HCT116 (cell line): ENCODE data around the gene RMDN2. TPM values are rescaled to one million over a fixed set of nuclear protein-coding genes. Genes with fewer than 3 reads are reported as not detected.

Experiments used
- ATAC-seq: fragments of 200-7000 bp; cut with Tn5 transposase; 2 replicates; pipeline ENCODE4 v1.9.1; 2020; ENCODE audit warnings: mild to moderate bottlenecking, moderate library complexity
- BruUV-seq: library from RNA; stranded (reverse); fragments of 400-500 nt; replicated peaks from 2 replicates; lab custom pipeline; 2021; lab: Mats Ljungman, UMichigan
- CTCF ChIA-PET: fragments of 300-600 bp; sonication (Branson Sonifier 250); formaldehyde crosslinking; loops from one replicate; lab custom pipeline; 2021; ENCODE audit warnings: antibody characterized with exemption; lab: Charles Lee
- POLR2A ChIA-PET: fragments of 300-600, 350-600 bp; sonication (Branson Sonifier 250); formaldehyde crosslinking; loops from one replicate; lab custom pipeline; 2021; ENCODE audit warnings: antibody characterized with exemption; lab: Charles Lee
- RAD21 ChIA-PET, 2 experiments: fragments of 300-600 bp; sonication (Branson Sonifier 250); formaldehyde crosslinking; loops; one replicate each; lab custom pipeline; 2023; ENCODE audit warnings: low total read pairs in 2 of 2; ENCODE audit not compliant: uncharacterized antibody in 2 of 2, unreplicated experiment in 2 of 2, low non-redundant PET in 1 of 2; lab: Charles Lee
- DNase-seq: peaks from one replicate; pipeline ENCODE4 v3.0.0-alpha.2; 2010; ENCODE audit warnings: low read depth, low spot score
- H2AFZ ChIP-seq: fragments of 200-600 bp; shearing (Covaris generic), sonication (generic); 2 replicates; pipeline ENCODE4 v1.6.1; 2017; ENCODE audit warnings: low read depth, mixed run types, mixed read lengths, antibody characterized with exemption, low read length; ENCODE audit not compliant: poor library complexity, severe bottlenecking
- H3K27ac ChIP-seq: 2 replicates; pipeline ENCODE4 v1.5.1; 2012; ENCODE audit warnings: low read depth, low read length
- H3K27me3 ChIP-seq: fragments of 200-600 bp; sonication (generic); 2 replicates; pipeline ENCODE4 v1.6.1; 2016; ENCODE audit warnings: mixed run types, low read length, mixed read lengths; ENCODE audit not compliant: insufficient read depth
- H3K36me3 ChIP-seq, 2 experiments: fragments of 200-500 bp in 1 of 2; fragments of 200-600 bp in 1 of 2; sonication (Bioruptor generic) in 1 of 2; sonication (generic) in 1 of 2; 2 replicates each; pipeline versions ENCODE4 v1.5.1 to v1.6.1; 2014 to 2016; ENCODE audit warnings: low read length in 2 of 2, inconsistent platforms in 1 of 2, mixed read lengths in 1 of 2, mixed run types in 1 of 2; ENCODE audit not compliant: insufficient read depth in 2 of 2, control insufficient read depth in 1 of 2
- H3K4me1 ChIP-seq, 2 experiments: fragments of 200-600 bp in 1 of 2; sonication (generic) in 1 of 2; 2 replicates each; pipeline versions ENCODE4 v1.5.1 to v1.6.1; 2012 to 2017; ENCODE audit warnings: low read length in 2 of 2, inconsistent platforms in 1 of 2, mild to moderate bottlenecking in 1 of 2, mixed read lengths in 1 of 2, mixed run types in 1 of 2, moderate library complexity in 1 of 2; ENCODE audit not compliant: insufficient read depth in 2 of 2, control insufficient read depth in 1 of 2
- H3K4me2 ChIP-seq: fragments of 200-600 bp; sonication (generic); 2 replicates; pipeline ENCODE4 v1.6.1; 2017; ENCODE audit warnings: mixed run types, low read length, mixed read lengths
- H3K4me3 ChIP-seq, 2 experiments: fragments of 200-600 bp in 1 of 2; sonication (generic) in 1 of 2; replicated peaks in 1 of 2; 2 replicates each; pipeline ENCODE4 v1.5.1; 2011 to 2016; ENCODE audit warnings: low read length in 2 of 2, control low read depth in 1 of 2, low read depth in 1 of 2, mild to moderate bottlenecking in 1 of 2, mixed read lengths in 1 of 2, mixed run types in 1 of 2
- H3K79me2 ChIP-seq: fragments of 200-600 bp; sonication (generic); 2 replicates; pipeline ENCODE4 v1.6.1; 2017; ENCODE audit warnings: mild to moderate bottlenecking, mixed run types, low read length, moderate library complexity, mixed read lengths; ENCODE audit not compliant: insufficient read depth
- H3K9ac ChIP-seq: fragments of 200-600 bp; sonication (generic); 2 replicates; pipeline ENCODE4 v1.6.1; 2016; ENCODE audit warnings: low read length, mixed read lengths
- H3K9me2 ChIP-seq: fragments of 200-600 bp; sonication (generic), shearing (Covaris generic); 2 replicates; pipeline ENCODE4 v1.6.1; 2017; ENCODE audit warnings: mixed run types, mild to moderate bottlenecking, moderate library complexity; ENCODE audit not compliant: insufficient read depth
- H3K9me3 ChIP-seq, 2 experiments: fragments of 200-500 bp in 1 of 2; fragments of 200-600 bp in 1 of 2; sonication (Bioruptor generic) in 1 of 2; sonication (generic) in 1 of 2; 2 replicates each; pipeline ENCODE4 v1.6.1; 2014 to 2017; ENCODE audit warnings: low read length in 2 of 2, mixed read lengths in 2 of 2, inconsistent platforms in 1 of 2, low read depth in 1 of 2, mild to moderate bottlenecking in 1 of 2, mixed run types in 1 of 2, moderate library complexity in 1 of 2; ENCODE audit not compliant: control insufficient read depth in 1 of 2, insufficient read depth in 1 of 2
- H4K20me1 ChIP-seq: fragments of 200-600 bp; sonication (generic), shearing (Covaris generic); 2 replicates; pipeline ENCODE4 v1.6.1; 2017; ENCODE audit warnings: mixed run types, mild to moderate bottlenecking, moderate library complexity; ENCODE audit not compliant: insufficient read depth
- ELF1 ChIP-seq: IDR thresholded peaks from 2 replicates; pipeline ENCODE4 v1.6.1; 2012; ENCODE audit warnings: low read depth, borderline replicate concordance
- EZH2 ChIP-seq: fragments of 200-600 bp; sonication (generic); IDR thresholded peaks from 2 replicates; pipeline ENCODE4 v1.6.1; 2017; ENCODE audit warnings: antibody characterized with exemption, mixed run types
- EZH2phosphoT487 ChIP-seq: fragments of 200-600 bp; IDR thresholded peaks from 2 replicates; pipeline ENCODE4 v1.6.1; 2018; ENCODE audit warnings: antibody characterized with exemption, borderline replicate concordance
- POLR2AphosphoS5 ChIP-seq: IDR thresholded peaks from 2 replicates; pipeline ENCODE4 v1.6.1; 2011; ENCODE audit warnings: mild to moderate bottlenecking, low read depth, low read length, moderate library complexity
- RAD21 ChIP-seq: IDR thresholded peaks from 2 replicates; pipeline ENCODE4 v1.6.1; 2012; ENCODE audit warnings: low read depth, mild to moderate bottlenecking
- SP1 ChIP-seq: IDR thresholded peaks from 2 replicates; pipeline ENCODE4 v1.6.1; 2012; ENCODE audit warnings: low read depth
- SRF ChIP-seq: IDR thresholded peaks from 2 replicates; pipeline ENCODE4 v1.6.1; 2012; ENCODE audit warnings: low read depth
- ZNF274 ChIP-seq: fragments of 200-500 bp; sonication (Bioruptor generic); IDR thresholded peaks from 2 replicates; pipeline ENCODE4 v1.6.1; 2014; ENCODE audit warnings: mild to moderate bottlenecking, low read depth, low read length, inconsistent platforms
- intact Hi-C: fragments of 100-400 bp; cut with micrococcal nuclease; formaldehyde crosslinking; loops from 2 replicates; pipeline ENCODE4 v1.10.0; 2022
- total RNA-seq: library from RNA; stranded (reverse); gene quantifications from one replicate; pipeline ENCODE4 v1.2.1, GENCODE V29; 2021; ENCODE audit not compliant: unreplicated experiment
- TF ChIP-seq, protein P1 (sequence below): IDR thresholded peaks from 2 replicates; pipeline ENCODE4 v1.6.1; 2012

Gene RMDN2
- total RNA-seq, 1 experiment from 2014 or later, result 4.5 TPM

DNA sequence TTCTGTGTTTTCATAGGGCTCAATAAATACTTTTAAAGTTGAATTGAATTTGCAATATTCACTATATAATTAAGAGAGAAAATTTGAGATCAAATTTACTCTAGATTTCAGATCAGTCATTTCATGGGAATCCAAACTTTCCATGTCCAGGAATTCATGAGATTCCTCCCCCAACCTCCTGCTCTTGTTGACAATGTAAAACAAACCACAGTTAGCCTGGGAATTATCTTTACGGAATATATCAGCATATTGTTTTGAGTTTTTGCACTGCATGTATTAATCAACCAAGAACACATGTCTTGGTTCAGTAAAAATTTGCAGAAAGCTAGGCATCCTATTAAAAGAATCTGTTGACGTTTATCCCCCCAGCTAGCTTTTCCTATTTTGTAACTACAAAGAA, 108.6 kb downstream of the RMDN2 start:
- no peak overlapping the region for H3K27ac ChIP-seq

DNA sequence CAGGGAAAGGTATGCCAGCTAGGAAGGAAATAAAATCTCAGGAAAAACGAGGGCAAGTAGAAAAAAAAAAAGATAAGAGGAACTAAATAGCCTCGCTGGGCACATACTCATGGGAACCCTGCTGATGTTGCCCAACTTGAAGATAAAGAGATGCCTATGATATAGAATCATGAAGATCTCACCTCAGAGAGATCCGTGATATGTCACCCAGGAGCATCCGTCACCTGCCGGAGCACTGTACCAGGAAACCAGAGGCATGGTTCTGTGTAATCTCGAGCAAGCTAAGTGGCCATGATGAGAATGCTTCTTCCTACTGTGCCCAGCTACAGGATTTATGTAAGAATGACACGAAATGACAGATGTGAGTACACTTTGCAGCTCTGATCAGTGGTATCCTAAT, 110.9 kb downstream of the RMDN2 start:
- no peaks in the 10 kb centered on the region for H3K27me3 ChIP-seq
- intact Hi-C loops, result no loop called here
- no peaks in the 10 kb centered on the region for H3K36me3 ChIP-seq
- no peaks in the 10 kb centered on the region for H3K9me2 ChIP-seq
- H2AFZ ChIP-seq, result no peak overlapping the region
- no peak for TF ChIP-seq POLR2AphosphoS5
- TF ChIP-seq, protein P1, sequence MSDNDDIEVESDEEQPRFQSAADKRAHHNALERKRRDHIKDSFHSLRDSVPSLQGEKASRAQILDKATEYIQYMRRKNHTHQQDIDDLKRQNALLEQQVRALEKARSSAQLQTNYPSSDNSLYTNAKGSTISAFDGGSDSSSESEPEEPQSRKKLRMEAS, result no peak
- TF ChIP-seq SP1, result no peak
- TF ChIP-seq SRF, result no peak
- no peak for TF ChIP-seq EZH2phosphoT487
- ChIA-PET CTCF (interaction anchor here (2.0 kb wide), 1 partner anchor 40 kb away, joined by 5 read pairs; the partner anchor contains the start of gene CYP1B1), POLR2A (no interaction called here), RAD21 (no interaction called here)
- DNase-seq, result no peak
- no peaks in the 10 kb centered on the region for H3K79me2 ChIP-seq
- H3K9ac ChIP-seq, result no peak overlapping the region
- no peak overlapping the region for H3K27ac ChIP-seq
- no TSS peak for BruUV-seq
- H4K20me1 ChIP-seq, result no peaks in the 10 kb centered on the region
- H3K9me3 ChIP-seq, result no peaks in the 10 kb centered on the region
- no peak for ATAC-seq
- no peaks in the 10 kb centered on the region for H3K4me1 ChIP-seq
- no peak overlapping the region for H3K4me3 ChIP-seq
- H3K4me2 ChIP-seq, result no peak overlapping the region

More for the DNA sequence above, 108.6 kb downstream of the RMDN2 start:
- ChIA-PET CTCF (no interaction called here), RAD21 (no interaction called here), POLR2A (no interaction called here)
- no peaks in the 10 kb centered on the region for H3K9me3 ChIP-seq
- no peaks in the 10 kb centered on the region for H4K20me1 ChIP-seq
- no peaks in the 10 kb centered on the region for H3K9me2 ChIP-seq
- ATAC-seq (no peak), DNase-seq (no peak)
- H3K4me3 ChIP-seq, result no peak overlapping the region
- no peak overlapping the region for H2AFZ ChIP-seq
- no peaks in the 10 kb centered on the region for H3K4me1 ChIP-seq
- no TSS peak for BruUV-seq
- H3K4me2 ChIP-seq, result no peak overlapping the region
- no peaks in the 10 kb centered on the region for H3K36me3 ChIP-seq
- H3K27me3 ChIP-seq, result no peaks in the 10 kb centered on the region
- TF ChIP-seq EZH2 (no peak), RAD21 (no peak), ZNF274 (no peak), ELF1 (no peak)
- TF ChIP-seq, protein P1, result no peak
- no peaks in the 10 kb centered on the region for H3K79me2 ChIP-seq
- H3K9ac ChIP-seq, result no peak overlapping the region
- intact Hi-C loops, result no loop called here
